Spleen (tissue), 7 donors: ENCODE measurements around the gene SAP30BP.

ENCODE experiments used
- CTCF ChIP-seq, 11 experiments: fragments of 200-600 bp in 7 of 11; fragments of 450-650 bp in 4 of 11; sonication (generic) in 4 of 11; IDR thresholded peaks in 8 of 11; conservative IDR thresholded peaks in 3 of 11; 1 replicate in 7 of 11; 2 replicates in 4 of 11; pipeline versions ENCODE4 v1.4.0 to v1.8.0; 2016 to 2021; ENCODE audit warnings: antibody characterized with exemption in 11 of 11, inconsistent platforms in 4 of 11, mild to moderate bottlenecking in 1 of 11
- POLR2A ChIP-seq, 3 donors: fragments of 450-650 bp; IDR thresholded peaks; one replicate each; pipeline ENCODE4 v1.5.1; 2017; ENCODE audit warnings: antibody characterized with exemption in 3 of 3, mild to moderate bottlenecking in 1 of 3
- POLR2AphosphoS5 ChIP-seq, 3 donors: sonication (generic); formaldehyde crosslinking; IDR thresholded peaks; one replicate each; pipeline ENCODE4 v1.5.1; 2017; ENCODE audit warnings: antibody characterized with exemption in 3 of 3
- donor health status: DM: no; HTN: no; CAD: no; lungs with moderate emphysema.
- donor health status: DM: no; HTN: no; CAD: no.
- donor health status: DM: no; HTN: no; CAD: no.

DNA sequence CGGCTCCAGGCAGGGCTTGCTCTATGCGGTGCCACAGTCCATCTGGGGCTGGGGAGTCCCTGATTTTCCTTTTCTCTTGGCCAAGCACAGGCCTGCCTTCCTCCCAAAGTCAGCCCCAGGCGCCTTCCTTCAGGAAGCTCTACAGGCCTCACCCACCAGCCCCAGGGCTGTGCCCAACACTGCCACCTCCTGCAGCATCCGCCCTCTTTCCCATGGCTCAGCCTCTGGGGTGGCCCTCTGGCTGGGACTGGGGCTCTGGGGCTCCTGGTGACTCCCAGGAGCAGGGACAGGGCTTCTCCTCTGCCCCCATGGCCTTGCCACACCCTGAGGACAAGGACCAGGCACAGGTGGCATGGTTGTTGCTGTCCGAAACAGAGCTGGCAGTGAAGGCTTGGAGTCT lies 54.9 kb downstream of the SAP30BP start:
- TF ChIP-seq CTCF (IDR thresholded peaks at IDR 0.05 in 8 of 11, conservative IDR thresholded peaks at IDR 0.05 in 3 of 11) (no peak), POLR2A (IDR thresholded peaks at IDR 0.05) (peak in 1 of 3 donors; percentile 22), POLR2AphosphoS5 (IDR thresholded peaks at IDR 0.05) (peak; percentile 56 to 82 (median 67))
